GM21737 (cell line): Measurements from ENCODE around the gene DUSP8.
"Not testable (repeated sequence)": the region's sequence is repeated elsewhere in the genome, so short reads cannot be mapped to it uniquely, and the experiment has no call there.

Experiments used
- ATAC-seq: cut with Tn5 transposase; IDR thresholded peaks from one replicate; pipeline ENCODE4 v1.9.1; 2021; ENCODE audit warnings: mild to moderate bottlenecking, moderate library complexity; ENCODE audit not compliant: unreplicated experiment

Gene DUSP8

GRCh38 chr11:1589191-1589963, 17.3 kb upstream of the DUSP8 start:
- ATAC-seq: not testable (repeated sequence)

- no peak for ATAC-seq
Measured at GRCh38 chr11:1586699-1587098, 14.6 kb upstream of the DUSP8 start.

- not testable (repeated sequence) for ATAC-seq
Measured at GRCh38 chr11:1584661-1585370, 12.7 kb upstream of the DUSP8 start, which contains the start of gene KRTAP5-1. Gene KRTAP5-1, minus strand, starts transcription at chr11:1585283. Its CDS starts 34 bp downstream, at chr11:1585249.

- ATAC-seq: not testable (repeated sequence)
Measured at GRCh38 chr11:1582909-1583308, 10.8 kb upstream of the DUSP8 start.

- ATAC-seq: no peak
Measured at GRCh38 chr11:1581976-1582375, 9.9 kb upstream of the DUSP8 start.

- ATAC-seq: no peak
Measured at GRCh38 chr11:1576825-1577224, 4.8 kb upstream of the DUSP8 start.

- ATAC-seq: not testable (repeated sequence)
Measured at GRCh38 chr11:1575756-1576155, 3.7 kb upstream of the DUSP8 start.

GRCh38 chr11:1574933-1575242, 2.8 kb upstream of the DUSP8 start:
- ATAC-seq: no peak

- no peak for ATAC-seq
Measured at GRCh38 chr11:1574238-1574932, 2.3 kb upstream of the DUSP8 start.

GRCh38 chr11:1573903-1574237, 1.8 kb upstream of the DUSP8 start:
- ATAC-seq: no peak

GRCh38 chr11:1573077-1573902, 1.2 kb upstream of the DUSP8 start:
- no peak for ATAC-seq

GRCh38 chr11:1571760-1572196, 293 bp downstream of the DUSP8 start:
- ATAC-seq: no peak

GRCh38 chr11:1570896-1571759, 943 bp downstream of the DUSP8 start:
- ATAC-seq: no peak

- no peak for ATAC-seq
Measured at GRCh38 chr11:1570531-1570895, 1.6 kb downstream of the DUSP8 start.

GRCh38 chr11:1570001-1570453, 2.0 kb downstream of the DUSP8 start:
- no peak for ATAC-seq

GRCh38 chr11:1569251-1569780, 2.8 kb downstream of the DUSP8 start:
- ATAC-seq: no peak

GRCh38 chr11:1568441-1568911, 3.6 kb downstream of the DUSP8 start:
- ATAC-seq: no peak

- ATAC-seq: no peak
Measured at GRCh38 chr11:1567721-1568100, 4.4 kb downstream of the DUSP8 start.

- no peak for ATAC-seq
Measured at GRCh38 chr11:1567052-1567720, 4.9 kb downstream of the DUSP8 start.
